Endometrial microvascular endothelial cells (primary cell): ENCODE measurements around the gene SRPK1. TPM values are rescaled to one million over a fixed set of nuclear protein-coding genes. Genes with fewer than 3 reads are reported as not detected.

Source experiments
- in situ Hi-C: cut with HindIII; loops from 2 replicates; pipeline ENCODE4 v1.10.0; 2017; ENCODE audit warnings: low sequenced_read_pairs, low pct_unique_long_range_greater_than_20kb; ENCODE audit errors: inconsistent ontology term
- total RNA-seq: library from RNA; depleted of rRNA; stranded (reverse); fragments of >200 nt; gene quantifications from one replicate; pipeline ENCODE4 v1.2.3, GENCODE V29; 2015; ENCODE audit errors: inconsistent ontology term

Gene SRPK1
- total RNA-seq, 1 donor from 2014 or later: 91.6 TPM

GRCh38 chr6:35844290-35844689 is 76.6 kb downstream of the SRPK1 start:
- in situ Hi-C loops: no loop called here

- in situ Hi-C loops: no loop called here
These were observed 78.5 kb downstream of the SRPK1 start for GRCh38 chr6:35842381-35842780.

GRCh38 chr6:35839019-35839418 is 81.9 kb downstream of the SRPK1 start:
- in situ Hi-C loops: no loop called here

GRCh38 chr6:35833536-35833935 is 87.4 kb downstream of the SRPK1 start:
- in situ Hi-C loops: no loop called here

- in situ Hi-C loops: no loop called here
These were observed 89.5 kb downstream of the SRPK1 start for GRCh38 chr6:35831257-35832007.

GRCh38 chr6:35829306-35829705 is 91.6 kb downstream of the SRPK1 start:
- in situ Hi-C loops: no loop called here

GRCh38 chr6:35824552-35825192 is 96.2 kb downstream of the SRPK1 start:
- in situ Hi-C loops: no loop called here

- in situ Hi-C loops: no loop called here
These were observed 97.3 kb downstream of the SRPK1 start for GRCh38 chr6:35823601-35824000.

- in situ Hi-C loops: no loop called here
These were observed 103.4 kb downstream of the SRPK1 start for GRCh38 chr6:35817515-35817914.

GRCh38 chr6:35811699-35811995 is 109.3 kb downstream of the SRPK1 start:
- in situ Hi-C loops: no loop called here

- in situ Hi-C loops: no loop called here
These were observed 109.8 kb downstream of the SRPK1 start for GRCh38 chr6:35810971-35811698.

GRCh38 chr6:35809809-35810208 is 111.1 kb downstream of the SRPK1 start:
- in situ Hi-C loops: no loop called here

- in situ Hi-C loops: no loop called here
These were observed 112.2 kb downstream of the SRPK1 start for GRCh38 chr6:35808688-35809087.

- in situ Hi-C loops: no loop called here
These were observed 115.7 kb downstream of the SRPK1 start, which contains the start of gene LHFPL5 for GRCh38 chr6:35804996-35805736. LHFPL5 (plus strand) TSS chr6:35805352; CDS start chr6:35805671, 319 bp downstream.

GRCh38 chr6:35801148-35801547 is 119.8 kb downstream of the SRPK1 start:
- in situ Hi-C loops: no loop called here

GRCh38 chr6:35798706-35799105 is 122.2 kb downstream of the SRPK1 start:
- in situ Hi-C loops: no loop called here

- in situ Hi-C loops: no loop called here
These were observed 122.9 kb downstream of the SRPK1 start for GRCh38 chr6:35797837-35798526.

GRCh38 chr6:35796236-35796635 is 124.7 kb downstream of the SRPK1 start:
- in situ Hi-C loops: no loop called here
